Inflammatory macrophage treated with lipopolysaccharide for 1 hour (primary cell): ENCODE results near the gene POP4.

Source experiments
- DNase-seq, 2 donors: peaks; one replicate each; pipeline ENCODE4 v3.0.0-alpha.2; 2020 to 2022

POP4 gene

DNA sequence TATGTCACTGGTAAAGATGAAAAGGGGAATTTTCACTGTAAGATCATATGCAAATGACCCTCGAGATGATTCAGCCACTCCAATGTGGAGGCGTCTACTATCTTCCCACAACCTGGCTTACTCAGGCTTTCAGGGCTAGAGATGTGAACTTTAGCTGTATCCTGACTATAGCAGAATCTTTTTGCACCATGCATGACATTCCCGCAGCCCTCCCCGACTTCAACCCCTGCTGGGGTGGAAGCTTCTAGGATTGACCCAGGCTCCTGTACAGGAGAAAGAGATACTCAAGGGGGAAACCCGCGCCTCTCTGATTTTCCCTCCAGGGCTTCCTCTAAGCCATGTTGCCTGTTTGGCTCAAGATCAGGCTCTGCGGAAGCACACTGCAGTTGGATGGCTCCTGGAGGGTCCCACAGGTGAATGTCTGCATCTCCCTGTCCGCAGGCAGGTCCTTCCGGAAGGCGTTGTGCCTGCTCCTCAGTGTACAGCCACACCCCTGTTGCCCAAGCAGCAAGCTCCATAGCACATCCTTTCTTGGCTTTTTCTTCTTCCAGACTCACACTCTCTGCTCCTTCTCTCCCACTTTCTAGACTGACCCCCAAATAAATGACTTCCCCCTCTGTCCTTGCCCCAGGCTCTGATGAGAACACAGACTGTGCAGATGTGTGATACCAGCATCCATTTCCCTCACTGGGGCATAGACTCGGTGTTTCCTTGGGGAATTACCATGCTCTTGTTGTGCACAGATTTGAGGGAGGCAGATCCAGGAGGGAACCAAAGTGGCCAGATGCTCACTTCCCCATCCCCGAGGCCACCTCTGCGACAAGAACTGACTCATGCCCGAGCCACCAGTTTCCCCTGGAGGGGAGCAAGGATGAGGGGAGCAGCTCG, 29.1 kb upstream of the POP4 start:
- DNase-seq, result peak; percentile 62 to 91

DNA sequence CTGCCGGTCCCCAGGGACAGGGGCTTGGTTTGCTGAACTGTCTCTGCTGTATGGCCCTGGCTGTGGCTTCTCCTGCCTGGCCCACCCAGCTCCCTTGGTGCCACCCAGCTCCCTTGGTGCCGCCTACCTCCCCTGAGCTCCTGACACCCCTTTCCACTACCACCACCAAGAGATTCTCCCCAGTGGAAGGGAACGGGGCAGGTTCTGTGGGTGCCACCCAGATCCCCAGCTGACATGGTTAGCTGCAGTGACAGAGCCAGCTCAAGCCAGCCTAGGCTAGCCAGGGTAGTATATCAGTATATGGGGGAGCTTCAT, 28.5 kb upstream of the POP4 start:
- no peak for DNase-seq

DNA sequence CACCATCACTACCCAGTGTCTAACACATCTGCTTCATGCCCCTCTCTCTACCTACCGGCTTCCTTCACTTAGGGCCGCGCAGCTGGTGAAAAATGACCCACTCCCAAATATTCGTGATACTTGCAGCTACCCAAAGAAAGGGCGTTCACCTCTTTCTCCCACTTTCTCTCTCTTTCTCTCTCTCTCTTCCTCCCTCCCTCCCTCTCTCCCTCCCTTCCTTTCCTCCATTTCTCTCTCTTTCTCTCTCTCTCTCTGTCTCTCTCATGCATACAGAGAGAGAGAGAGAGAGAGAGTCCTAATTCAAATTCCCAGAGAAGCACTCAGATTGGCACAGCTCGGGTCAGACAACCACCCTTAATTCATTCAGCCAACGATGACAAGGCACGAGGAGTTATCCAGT, 27.7 kb upstream of the POP4 start:
- DNase-seq, result no peak

GRCh38 chr19:29579308-29579910, 26.7 kb upstream of the POP4 start:
- DNase-seq, result no peak

DNA sequence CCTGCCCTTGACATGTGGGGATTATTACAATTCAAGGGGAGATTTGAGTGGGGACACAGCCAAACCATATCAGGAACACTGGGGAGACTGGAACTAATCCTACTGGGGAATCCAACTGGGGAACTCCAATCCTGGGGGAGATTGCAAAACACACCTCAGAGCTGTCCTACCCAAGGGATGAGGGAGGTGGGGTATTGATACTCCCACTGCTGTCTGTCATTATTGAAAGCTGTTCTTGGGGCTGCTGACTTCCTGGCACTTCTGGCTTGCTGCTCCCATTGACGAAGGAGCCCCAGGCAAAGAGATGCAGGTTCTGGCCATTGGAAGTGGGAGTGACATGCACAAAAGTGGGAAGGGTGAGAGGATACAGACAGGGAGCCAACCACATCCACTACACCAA, 24.7 kb upstream of the POP4 start:
- DNase-seq, result no peak

GRCh38 chr19:29583196-29583999, 22.7 kb upstream of the POP4 start:
- DNase-seq, result no peak

GRCh38 chr19:29586401-29586800, 19.7 kb upstream of the POP4 start:
- no peak for DNase-seq

DNA sequence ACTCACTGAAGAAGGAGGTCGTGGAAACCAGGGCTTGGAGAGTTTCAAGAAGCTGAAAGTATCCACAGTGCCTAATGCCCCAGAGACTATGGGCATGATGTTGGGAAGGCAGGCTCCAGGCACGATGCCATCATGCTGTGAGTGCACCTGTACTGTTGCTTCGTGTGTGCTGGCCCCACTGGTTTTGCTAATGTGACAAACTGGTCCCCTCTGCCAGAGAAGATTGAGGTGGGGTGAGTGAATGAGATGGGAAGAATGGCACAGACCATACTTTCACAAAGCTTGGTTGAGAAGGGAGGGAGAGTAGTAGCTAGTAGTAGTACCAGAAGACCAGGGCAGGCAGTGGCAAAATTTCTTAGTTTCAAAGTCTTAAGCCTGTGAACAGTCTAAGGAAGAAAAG, 19.0 kb upstream of the POP4 start:
- no peak for DNase-seq

- DNase-seq, result peak in 1 of 2 donors; percentile 16
Observed at GRCh38 chr19:29587518-29587986, 18.5 kb upstream of the POP4 start.

GRCh38 chr19:29588095-29588494, 18.0 kb upstream of the POP4 start:
- no peak for DNase-seq

DNA sequence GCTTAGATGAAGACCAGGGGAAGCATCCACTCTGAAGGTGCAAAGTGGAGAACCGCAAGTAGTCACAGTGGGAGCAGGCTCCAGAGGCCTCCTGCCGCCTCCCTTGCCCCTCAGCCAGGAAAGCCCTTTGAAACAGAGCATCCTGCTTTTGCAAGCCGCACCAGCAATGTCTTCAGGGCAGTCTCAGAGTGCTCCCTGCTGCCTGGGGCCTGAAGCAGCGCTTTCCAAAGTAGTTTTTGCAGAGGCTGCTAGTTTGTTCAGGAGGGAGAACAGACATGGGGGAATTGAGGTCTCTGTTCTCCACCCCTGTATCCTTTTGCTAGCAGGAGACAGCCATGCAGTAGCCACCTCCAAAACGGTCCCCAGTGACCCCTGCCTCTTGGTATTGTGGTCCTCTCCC, 15.8 kb upstream of the POP4 start:
- DNase-seq, result no peak

DNA sequence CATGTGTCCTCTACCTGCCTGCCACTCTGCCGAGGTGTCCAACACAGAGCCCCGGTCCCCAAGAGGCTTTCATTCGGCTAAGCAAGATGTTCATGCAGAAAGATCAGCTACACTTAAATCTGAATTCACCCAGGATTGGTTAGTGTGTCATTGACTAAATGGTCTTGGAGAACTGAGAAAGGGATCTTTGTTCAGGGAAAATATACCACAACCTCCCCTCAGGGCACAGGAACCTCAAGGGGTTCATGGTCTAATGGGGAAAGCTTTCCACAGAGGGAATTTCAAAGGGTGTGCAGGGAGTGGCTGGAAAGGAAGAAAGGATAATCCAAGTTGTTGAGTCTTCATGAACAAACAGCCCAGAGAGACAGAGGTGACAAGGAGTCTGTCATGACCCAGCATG, 14.4 kb upstream of the POP4 start:
- DNase-seq, result no peak

- no peak for DNase-seq
Observed at GRCh38 chr19:29593869-29594268, 12.2 kb upstream of the POP4 start.

GRCh38 chr19:29596080-29596727, 9.9 kb upstream of the POP4 start:
- no peak for DNase-seq

DNA sequence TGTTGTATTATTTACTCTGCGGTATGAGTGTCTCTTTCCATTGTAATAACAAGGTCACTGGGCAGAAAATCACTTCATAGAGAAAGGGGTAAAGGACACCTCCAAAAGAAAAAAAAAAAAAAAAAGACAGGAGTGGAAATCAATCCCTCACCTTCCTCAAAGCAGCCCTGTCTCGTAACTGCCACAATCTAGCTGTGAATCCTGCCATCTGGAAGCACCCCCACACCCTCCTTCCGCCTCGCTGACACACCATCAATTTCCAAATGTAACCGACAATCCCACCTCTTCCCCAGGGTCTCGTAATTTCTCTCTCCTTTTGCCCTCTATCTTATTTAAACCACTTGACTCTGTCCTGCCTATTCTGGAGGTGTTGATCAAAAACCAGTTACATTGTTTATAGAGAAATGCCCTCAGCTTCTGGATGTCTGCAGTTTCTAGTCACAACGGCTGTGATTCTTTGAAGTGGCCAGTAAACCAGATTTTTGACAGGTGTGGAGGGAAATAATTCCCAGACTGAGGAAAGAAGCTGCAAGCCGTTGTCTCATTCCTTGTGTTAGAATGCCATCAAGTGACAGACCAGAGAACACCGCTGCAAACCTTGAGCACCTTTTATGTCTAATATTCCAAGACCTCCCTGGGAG, 9.1 kb upstream of the POP4 start:
- DNase-seq, result no peak

DNA sequence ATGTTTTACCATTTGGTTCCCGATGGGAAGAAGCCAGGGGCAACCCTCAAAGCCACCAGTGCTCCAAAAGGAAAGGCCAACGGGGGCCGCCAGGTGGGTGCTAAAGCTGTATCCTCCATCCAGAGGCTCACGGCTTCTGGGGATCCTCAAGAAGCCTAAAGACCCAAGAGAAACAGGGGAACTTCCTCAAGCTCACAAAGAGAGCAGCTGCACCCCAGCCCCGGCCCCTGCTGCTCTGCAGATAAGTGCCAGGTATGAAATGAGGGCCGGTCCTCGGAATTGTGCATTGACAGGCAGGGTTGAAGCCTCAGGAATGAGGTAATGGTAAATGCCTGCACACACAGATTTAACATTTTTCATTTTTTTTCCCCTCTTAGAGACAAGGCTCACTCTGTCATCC, 8.0 kb upstream of the POP4 start:
- DNase-seq, result no peak

DNA sequence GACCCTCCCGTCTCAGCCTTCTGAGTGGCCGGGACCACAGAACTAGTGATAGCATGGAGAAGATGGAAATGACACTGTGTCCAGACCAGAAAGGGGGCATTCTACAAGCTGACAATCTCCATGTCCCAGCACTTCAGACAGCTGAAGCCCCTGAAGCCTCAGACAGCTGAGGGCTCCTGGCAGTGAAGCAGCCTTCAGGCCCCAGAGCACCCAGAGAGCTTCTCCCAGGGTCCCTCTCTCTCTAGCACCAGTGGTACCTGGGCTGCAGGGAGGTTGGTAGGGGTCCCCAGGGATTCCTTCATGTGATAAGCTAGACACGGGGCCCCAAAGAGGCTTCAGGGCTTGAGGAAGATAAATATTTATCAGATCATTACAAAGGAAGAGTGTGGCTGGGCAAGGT, 7.6 kb upstream of the POP4 start:
- DNase-seq, result no peak

GRCh38 chr19:29603308-29603707, 2.8 kb upstream of the POP4 start:
- DNase-seq, result no peak

DNA sequence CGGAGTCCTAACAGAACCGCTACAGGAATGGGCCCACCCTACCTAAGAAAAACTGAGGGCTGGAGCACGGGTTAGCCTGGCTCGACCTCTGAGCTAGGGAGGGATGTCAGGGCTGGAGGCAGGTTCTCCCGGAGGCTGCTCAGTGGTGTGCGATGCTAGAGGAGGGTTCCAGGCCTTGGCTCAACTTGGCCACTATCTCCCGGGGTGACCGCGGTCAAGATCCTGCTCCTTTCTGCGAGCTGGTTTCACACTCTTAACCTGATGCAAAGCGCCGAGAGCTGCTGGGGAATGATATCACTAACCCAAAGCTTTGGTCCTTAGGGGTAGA, 301 bp downstream of the POP4 start:
- DNase-seq, result no peak

GRCh38 chr19:29609636-29610035, 3.6 kb downstream of the POP4 start:
- no peak for DNase-seq

DNA sequence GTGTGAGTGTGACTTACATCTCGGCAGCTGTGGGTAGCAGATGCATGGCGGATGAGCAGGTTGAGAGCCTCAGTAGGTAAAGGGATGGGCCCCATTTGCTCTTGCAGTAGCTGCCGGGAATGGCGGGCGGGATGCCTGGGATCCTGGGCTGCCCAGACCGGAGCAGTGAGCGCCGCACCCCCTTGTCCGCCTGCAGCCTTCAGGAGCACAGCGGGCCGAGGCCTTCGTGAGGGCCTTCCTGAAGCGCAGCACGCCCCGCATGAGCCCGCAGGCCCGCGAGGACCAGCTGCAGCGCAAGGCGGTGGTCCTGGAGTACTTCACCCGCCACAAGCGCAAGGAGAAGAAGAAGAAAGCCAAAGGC, 4.1 kb downstream of the POP4 start:
- DNase-seq, result no peak

- DNase-seq, result peak; percentile 79 to 86
Observed at GRCh38 chr19:29610574-29611271, 4.6 kb downstream of the POP4 start.
